Hematopoietic multipotent progenitor cell treated with erythropoietin and hydrocortisone succinate and interleukin-3 and kit ligand, for 4 days (in vitro differentiated cells): ENCODE measurements around the gene SNX19.
"Not testable (repeated sequence)": the region's sequence is repeated elsewhere in the genome, so short reads cannot be mapped to it uniquely, and the experiment has no call there.

Experiments used
- DNase-seq: peaks from one replicate; pipeline ENCODE4 v3.0.0-alpha.2; 2015

SNX19 gene

GRCh38 chr11:130871616-130872015 lies 44.7 kb downstream of the SNX19 start:
- no peak for DNase-seq

- no peak for DNase-seq
Measured at GRCh38 chr11:130868721-130869390, 47.4 kb downstream of the SNX19 start.

DNA sequence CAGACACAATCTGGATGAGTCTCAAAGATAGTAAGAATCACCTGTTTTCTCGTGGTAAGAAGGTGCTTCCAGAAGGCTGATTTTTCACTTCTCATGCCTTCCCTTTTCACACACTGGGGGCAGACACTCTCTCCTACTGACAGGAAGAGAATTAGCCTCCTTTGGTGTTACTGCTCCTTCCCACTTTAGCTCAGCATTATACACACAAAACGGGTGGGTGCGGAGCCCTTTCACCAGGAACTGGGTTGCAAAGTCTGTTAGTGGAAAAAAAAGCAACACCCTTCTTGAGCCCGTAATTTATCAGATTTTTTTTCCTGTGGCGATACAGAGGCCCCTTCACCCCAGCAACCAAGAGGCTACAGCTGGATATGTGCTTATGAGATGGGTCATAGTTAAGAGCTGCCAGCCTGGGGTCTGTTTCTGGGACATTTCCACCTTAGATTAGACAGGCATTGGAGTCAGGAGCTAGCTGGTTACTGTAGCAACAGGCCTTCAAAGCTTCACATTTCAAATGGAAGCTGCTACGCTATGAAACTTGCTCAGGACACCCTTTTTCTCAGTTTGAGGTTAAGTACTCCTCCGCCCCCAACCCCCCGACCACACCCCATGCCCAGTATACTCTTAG lies 48.1 kb downstream of the SNX19 start:
- no peak for DNase-seq

- DNase-seq = no peak
Measured at GRCh38 chr11:130866831-130867230, 49.4 kb downstream of the SNX19 start.

DNA sequence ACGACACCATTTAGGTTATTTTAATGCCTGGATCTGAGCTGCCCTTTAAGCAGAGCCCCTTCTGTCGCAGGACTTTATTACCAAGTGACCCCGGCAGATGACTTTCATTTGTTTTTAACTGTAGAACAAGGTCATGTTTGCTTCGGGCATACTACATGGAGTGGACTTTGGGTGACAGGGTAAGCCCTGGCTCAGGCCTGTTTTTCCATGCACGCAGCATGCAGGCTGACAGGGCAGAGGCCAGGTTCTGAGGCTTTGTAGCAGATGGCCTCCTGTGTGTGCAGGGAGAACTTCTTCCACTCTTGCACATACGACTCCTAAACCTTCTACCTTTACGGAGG lies 50.5 kb downstream of the SNX19 start:
- DNase-seq = no peak

DNA sequence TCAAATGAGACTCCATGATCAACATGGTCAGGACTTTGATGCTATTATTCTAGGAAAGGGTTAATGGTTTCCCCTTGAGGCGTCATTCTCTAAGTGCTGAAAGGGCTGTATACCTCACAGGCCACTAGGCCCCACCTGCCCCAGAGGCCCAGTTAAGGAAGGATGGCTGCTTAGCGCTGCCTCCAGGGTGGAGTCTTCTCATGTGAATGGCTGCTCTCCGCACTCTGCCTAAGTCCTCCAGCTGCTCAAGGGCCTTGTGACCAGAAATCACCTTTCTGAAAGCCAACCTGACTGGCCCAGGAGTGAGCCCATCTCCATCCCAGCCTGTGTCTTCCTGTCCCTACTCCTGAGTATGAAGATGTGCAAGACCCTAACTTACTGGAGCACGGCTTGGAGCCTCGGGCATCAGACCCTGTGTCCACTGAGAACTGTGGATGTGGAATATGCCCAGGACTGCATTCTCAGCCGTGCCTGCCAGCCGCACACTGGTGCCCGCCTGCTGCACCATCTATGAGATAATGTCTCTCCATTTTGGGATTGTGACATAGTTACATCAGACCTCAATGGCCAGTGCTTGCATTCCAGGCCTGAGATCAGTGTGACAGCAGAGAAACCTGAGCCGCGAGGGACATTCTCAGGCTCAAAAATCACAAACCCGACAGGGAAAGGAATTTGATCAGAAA lies 51.0 kb downstream of the SNX19 start:
- no peak for DNase-seq

DNA sequence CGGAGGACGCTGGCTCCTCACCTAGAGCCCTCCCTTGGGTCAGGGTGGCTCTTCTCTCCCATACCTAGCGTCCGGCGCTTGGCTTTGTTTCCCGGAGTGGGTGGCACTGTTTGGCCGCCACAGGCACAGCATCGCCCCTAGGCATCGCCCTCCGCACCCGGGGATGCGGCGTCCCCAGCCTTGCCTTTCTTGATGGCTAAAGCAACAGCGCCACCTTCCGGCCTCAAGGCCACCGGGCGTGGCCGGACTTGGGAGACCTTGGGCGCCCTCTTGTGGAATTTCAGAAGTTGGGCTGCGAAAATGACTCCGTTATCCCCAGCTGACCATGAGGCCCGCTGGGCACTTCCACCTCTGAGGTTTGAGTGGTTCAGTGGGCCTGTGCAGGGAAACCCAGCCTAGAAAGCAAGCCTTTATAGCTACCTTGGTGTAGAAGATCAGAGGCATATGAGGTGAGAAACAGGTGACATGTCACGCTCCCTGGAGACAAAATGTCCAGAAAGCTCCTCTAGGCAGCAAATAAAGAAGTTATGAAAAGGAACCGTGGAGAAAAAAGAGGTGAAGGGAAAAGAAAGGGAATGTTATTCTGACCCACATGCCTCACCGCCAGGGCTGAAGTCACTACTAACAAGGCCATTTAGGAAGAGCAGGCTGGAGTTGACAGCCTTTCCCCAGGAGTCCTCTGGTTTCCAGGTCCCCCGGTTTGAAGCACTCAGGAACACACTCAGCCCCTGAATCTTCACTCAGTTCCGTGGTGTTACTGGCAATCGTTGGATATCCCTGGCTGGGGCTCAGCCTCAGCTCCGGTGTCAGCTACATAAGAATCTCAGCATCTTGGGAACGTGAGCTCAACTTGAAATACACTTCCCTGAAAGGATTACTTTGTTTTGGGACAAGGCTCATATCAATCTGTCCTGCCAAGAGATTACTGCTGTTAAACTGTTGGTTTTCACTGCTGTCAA lies 54.1 kb downstream of the SNX19 start:
- peak; percentile 96 for DNase-seq

GRCh38 chr11:130861283-130861682 lies 55.0 kb downstream of the SNX19 start:
- DNase-seq = no peak

- DNase-seq = no peak
Measured at GRCh38 chr11:130859886-130860285, 56.4 kb downstream of the SNX19 start.

GRCh38 chr11:130858215-130858614 lies 58.1 kb downstream of the SNX19 start:
- DNase-seq = peak; percentile 8

GRCh38 chr11:130855707-130856106 lies 60.6 kb downstream of the SNX19 start:
- DNase-seq = not testable (repeated sequence)

DNA sequence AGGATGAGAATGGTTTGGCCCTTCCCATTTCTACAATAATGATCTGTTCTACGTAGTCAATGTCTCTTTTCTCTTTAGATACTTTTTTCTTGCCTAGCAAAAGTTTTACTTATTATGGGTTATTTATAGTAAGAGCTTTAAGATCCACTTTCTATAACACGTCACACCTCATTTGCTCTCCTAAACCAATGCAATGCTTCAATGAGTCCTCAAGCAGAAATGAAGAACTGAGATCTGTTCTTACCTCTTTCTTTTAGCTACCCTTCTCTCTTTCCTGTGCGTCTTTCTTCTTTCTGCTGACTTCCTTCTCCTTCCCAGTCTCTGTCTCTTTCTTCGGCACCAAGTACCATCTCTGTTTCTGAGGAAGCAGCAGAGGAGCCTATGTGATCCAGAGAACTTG lies 61.8 kb downstream of the SNX19 start:
- DNase-seq = no peak

DNA sequence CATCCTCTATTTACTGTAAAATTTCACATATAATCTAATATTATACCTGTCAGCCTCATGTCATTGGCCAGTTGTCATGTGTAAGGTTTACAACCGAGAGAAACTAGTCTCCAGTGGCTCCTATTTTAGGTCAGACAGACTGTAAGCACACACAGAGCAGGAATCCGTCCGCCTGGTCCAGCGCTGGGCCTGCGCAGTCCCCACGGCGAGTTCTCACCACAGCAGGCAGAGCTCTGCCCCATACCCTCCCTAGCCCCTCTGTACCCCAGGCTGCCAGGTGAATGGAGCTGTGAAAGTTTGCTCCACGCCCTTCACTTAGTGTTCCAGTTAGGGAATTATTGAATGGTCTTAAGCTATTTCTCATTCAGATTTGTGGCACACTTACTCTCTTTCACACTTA lies 63.7 kb downstream of the SNX19 start:
- no peak for DNase-seq

- no peak for DNase-seq
Measured at GRCh38 chr11:130850185-130850944, 65.9 kb downstream of the SNX19 start.

DNA sequence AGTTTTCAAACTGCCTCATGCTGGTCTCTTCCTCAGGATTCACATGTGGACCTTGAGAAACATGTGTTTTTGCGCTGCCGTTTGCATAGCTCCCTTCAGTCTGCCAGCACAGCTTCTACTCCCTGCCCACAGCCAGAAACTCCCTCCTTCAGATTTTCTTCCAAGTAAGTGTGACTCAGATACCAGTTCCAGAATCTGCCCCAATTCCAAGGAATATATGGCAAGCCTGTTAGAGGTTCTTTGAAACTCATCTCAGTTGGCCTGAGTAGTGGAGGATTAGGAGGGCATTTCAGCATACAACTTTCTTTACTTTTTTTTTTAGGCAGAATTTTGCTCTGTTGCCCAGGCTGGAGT lies 67.1 kb downstream of the SNX19 start:
- DNase-seq = no peak

GRCh38 chr11:130848361-130849214 lies 67.7 kb downstream of the SNX19 start:
- no peak for DNase-seq

DNA sequence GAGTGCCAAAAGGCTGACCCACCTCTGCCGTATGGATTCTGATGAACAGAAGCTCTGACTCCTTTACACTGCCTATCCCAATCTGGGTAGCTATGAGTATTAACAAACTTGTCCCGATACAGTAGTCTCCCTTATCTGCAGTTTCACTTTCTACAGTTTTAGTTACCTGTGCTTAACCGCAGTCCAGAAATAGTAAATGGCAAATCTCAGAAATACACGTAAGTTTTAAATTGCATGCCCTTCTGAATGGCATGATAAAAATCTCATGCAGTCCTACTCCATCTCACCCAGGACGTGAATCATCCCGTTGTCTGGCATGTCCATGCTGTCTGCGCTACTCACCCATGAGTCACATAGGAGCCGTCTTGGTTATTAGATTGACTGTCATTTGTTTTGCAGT lies 68.8 kb downstream of the SNX19 start:
- no peak for DNase-seq

DNA sequence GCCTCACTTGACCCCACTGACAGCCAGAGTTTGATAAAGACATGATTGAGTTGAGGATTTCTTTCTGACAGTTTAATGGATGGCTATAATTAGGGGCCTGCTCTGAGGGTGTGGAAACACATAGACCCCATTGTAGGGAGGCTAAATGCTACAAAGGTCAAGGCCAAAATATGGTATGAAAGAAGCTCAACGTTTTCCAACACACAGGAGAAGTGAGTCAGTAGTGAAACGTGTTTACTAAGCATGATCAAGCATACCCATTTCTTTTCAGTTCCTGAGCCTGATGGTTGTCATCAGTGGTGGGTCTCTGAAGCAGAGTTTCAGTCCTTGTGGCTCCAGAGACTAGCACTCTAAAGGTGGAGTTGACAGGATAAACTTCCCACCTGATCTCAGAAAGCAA lies 69.7 kb downstream of the SNX19 start:
- no peak for DNase-seq

- no peak for DNase-seq
Measured at GRCh38 chr11:130842001-130842400, 74.3 kb downstream of the SNX19 start.

DNA sequence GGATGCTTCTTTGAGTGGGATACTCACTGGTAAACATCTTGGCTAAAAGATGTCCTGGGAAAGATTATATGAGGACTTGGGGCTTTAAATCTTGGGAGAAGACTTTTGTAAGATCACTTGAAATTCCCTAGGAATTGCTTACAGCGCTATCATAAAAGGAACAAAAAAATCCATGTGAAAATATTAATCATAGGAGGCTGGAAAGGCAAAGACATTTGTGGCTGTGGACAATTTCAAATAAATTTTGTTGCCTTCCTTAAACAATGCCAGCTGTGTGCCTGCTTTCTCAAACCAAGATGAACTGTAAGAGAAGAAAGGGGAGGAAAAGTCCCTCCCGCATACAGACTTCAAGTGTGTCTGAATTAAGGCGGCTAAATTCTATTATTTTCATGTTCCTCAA lies 75.6 kb downstream of the SNX19 start:
- no peak for DNase-seq

DNA sequence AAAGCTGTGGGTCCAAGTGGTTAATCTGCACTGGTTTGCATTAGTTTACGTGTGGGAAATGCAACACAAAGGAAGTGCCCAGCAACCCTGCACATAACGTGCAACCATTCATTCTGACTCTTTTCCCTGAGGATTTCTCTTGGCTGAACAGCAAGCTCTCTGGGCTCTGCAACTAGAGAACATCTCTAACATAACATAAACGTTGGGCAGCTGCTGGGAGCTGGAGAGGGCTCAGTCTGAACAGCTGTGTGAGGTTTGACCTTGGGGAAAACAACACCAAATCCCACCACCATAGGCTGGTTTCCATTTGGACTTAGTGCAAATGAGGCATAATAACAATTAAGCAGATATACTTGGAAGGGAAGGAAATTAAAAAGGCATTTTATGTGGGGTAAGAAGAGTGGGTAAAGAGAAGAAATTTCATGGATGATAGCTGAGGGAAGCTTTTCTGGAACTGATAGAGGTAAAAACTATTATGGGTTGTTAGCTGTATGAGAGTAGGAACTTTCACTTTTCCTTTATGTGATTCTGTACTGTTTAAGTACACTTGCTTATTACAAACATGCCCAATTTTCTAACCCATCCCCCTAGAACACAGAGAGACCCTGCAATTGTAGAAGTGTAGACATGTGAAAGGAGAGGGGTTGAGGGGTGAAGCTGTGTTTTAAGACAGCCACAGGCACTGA lies 76.2 kb downstream of the SNX19 start:
- no peak for DNase-seq
